Prostate gland (tissue), 2 donors: ENCODE data around the gene NCOA1.

Source experiments
- CTCF ChIP-seq, 4 experiments: fragments of 200-600 bp in 2 of 4; fragments of 450-650 bp in 2 of 4; sonication (generic) in 2 of 4; IDR thresholded peaks; 1 replicate in 3 of 4; 2 replicates in 1 of 4; pipeline ENCODE4 v1.5.1; 2016 to 2019; ENCODE audit warnings: antibody characterized with exemption in 4 of 4, mild to moderate bottlenecking in 2 of 4, moderate library complexity in 2 of 4
- POLR2A ChIP-seq: fragments of 450-650 bp; IDR thresholded peaks from one replicate; pipeline ENCODE4 v1.6.1; 2016; ENCODE audit warnings: antibody characterized with exemption, mild to moderate bottlenecking
- POLR2AphosphoS5 ChIP-seq: sonication (generic); formaldehyde crosslinking; IDR thresholded peaks from one replicate; pipeline ENCODE4 v1.6.1; 2017; ENCODE audit warnings: antibody characterized with exemption

- TF ChIP-seq CTCF (IDR thresholded peaks at IDR 0.05) (no peak), POLR2A (no peak), POLR2AphosphoS5 (no peak)
Measured at GRCh38 chr2:24542269-24542872, 51.3 kb downstream of the NCOA1 start.
